Activated CD4-positive, alpha-beta T cell treated with anti-CD3 and anti-CD28 coated beads, Interleukin-2, amount 10 ng/mL, durations not matched to agents 24 days and 14 days (primary cell): Measurements from ENCODE around the gene BCAP31. TPM values are rescaled to one million over a fixed set of nuclear protein-coding genes. Genes with fewer than 3 reads are reported as not detected.

Experiments used
- total RNA-seq: library from RNA; stranded (reverse); gene quantifications from 2 replicates; pipeline ENCODE4 v1.2.3, GENCODE V29; 2022

The BCAP31 gene
- total RNA-seq, 1 donor from 2014 or later = 157 TPM

Other genes starting within 250 kb of the BCAP31 start
- gene BGN, start 229.4 kb downstream of the BCAP31 start, total RNA-seq = not detected in 2 replicates
- gene ATP2B3, start 206.7 kb downstream of the BCAP31 start, total RNA-seq = not detected in 2 replicates
- gene CCNQ, start 125.2 kb downstream of the BCAP31 start, total RNA-seq = 27.3 and 28.7 TPM in 2 replicates
- 0.19 and 0.24 TPM in 2 replicates for gene DUSP9, start 77.2 kb downstream of the BCAP31 start, total RNA-seq
- 0.36 and 0.84 TPM in 2 replicates for gene PNCK, start 50.6 kb downstream of the BCAP31 start, total RNA-seq
- gene SLC6A8, start 36.5 kb downstream of the BCAP31 start, total RNA-seq = 3.5 TPM in 2 replicates
- 6.6 and 7.7 TPM in 2 replicates for gene ABCD1, start 469 bp upstream of the BCAP31 start, total RNA-seq
- 0.43 and 0.49 TPM in 2 replicates for gene PLXNB3, start 39.9 kb upstream of the BCAP31 start, total RNA-seq
- not detected in 2 replicates for gene SRPK3, start 56.7 kb upstream of the BCAP31 start, total RNA-seq
- 70.2 and 78.8 TPM in 2 replicates for gene IDH3G, start 70.0 kb upstream of the BCAP31 start, total RNA-seq
- 265 and 277 TPM in 2 replicates for gene SSR4, start 70.3 kb upstream of the BCAP31 start, total RNA-seq
- gene PDZD4, start 106.2 kb upstream of the BCAP31 start, total RNA-seq = 0.26 and 0.58 TPM in 2 replicates
- 1.3 and 1.6 TPM in 2 replicates for gene L1CAM, start 161.8 kb upstream of the BCAP31 start, total RNA-seq
- gene AVPR2, start 180.3 kb upstream of the BCAP31 start, total RNA-seq = not detected in 2 replicates
- 135 and 137 TPM in 2 replicates for gene ARHGAP4, start 201.9 kb upstream of the BCAP31 start, total RNA-seq
- 153 and 168 TPM in 2 replicates for gene NAA10, start 210.7 kb upstream of the BCAP31 start, total RNA-seq
- 13.7 and 15.1 TPM in 2 replicates for gene RENBP, start 220.3 kb upstream of the BCAP31 start, total RNA-seq
- 107 and 109 TPM in 2 replicates for gene HCFC1, start 247.4 kb upstream of the BCAP31 start, total RNA-seq
- 2.4 and 3.8 TPM in 2 replicates for gene TMEM187, start 248.4 kb upstream of the BCAP31 start, total RNA-seq